ENCODE measurements around the gene CAPZB.

The CAPZB gene

GRCh38 chr1:19450811-19451515 lies 34.4 kb downstream of the CAPZB start:
- TF ChIP-seq CTCF (IDR thresholded peaks at IDR 0.05; ENCODE audit: low read depth, low read length): no peak
- DNase-seq (ENCODE audit: low read depth in 2 of 2): peak; percentile 92
- no peak overlapping the region for H3K4me3 ChIP-seq (replicated peaks in 1 of 2; ENCODE audit: low read depth in 2 of 2, low read length in 2 of 2)

GRCh38 chr1:19449454-19450228 lies 35.7 kb downstream of the CAPZB start:
- no peak for TF ChIP-seq CTCF (IDR thresholded peaks at IDR 0.05; ENCODE audit: low read depth, low read length)
- no peak overlapping the region for H3K4me3 ChIP-seq (replicated peaks in 1 of 2; ENCODE audit: low read depth in 2 of 2, low read length in 2 of 2)
- DNase-seq (ENCODE audit: low read depth in 2 of 2): no peak

- no peak for TF ChIP-seq CTCF (IDR thresholded peaks at IDR 0.05; ENCODE audit: low read depth, low read length)
- peak; percentile 90 to 93 for DNase-seq (ENCODE audit: low read depth in 2 of 2)
- H3K4me3 ChIP-seq (replicated peaks in 1 of 2; ENCODE audit: low read depth in 2 of 2, low read length in 2 of 2): no peak overlapping the region
Observed at GRCh38 chr1:19448491-19449439, 36.6 kb downstream of the CAPZB start.

- no peak overlapping the region for H3K4me3 ChIP-seq (replicated peaks in 1 of 2; ENCODE audit: low read depth in 2 of 2, low read length in 2 of 2)
Observed at GRCh38 chr1:19447550-19447949, 37.8 kb downstream of the CAPZB start.

GRCh38 chr1:19445417-19446342 lies 39.7 kb downstream of the CAPZB start:
- H3K4me3 ChIP-seq (replicated peaks in 1 of 2; ENCODE audit: low read depth in 2 of 2, low read length in 2 of 2): no peak overlapping the region
- DNase-seq (ENCODE audit: low read depth in 2 of 2): no peak
- peak; percentile 41 for TF ChIP-seq CTCF (IDR thresholded peaks at IDR 0.05; ENCODE audit: low read depth, low read length)

More at GRCh38 chr1:19447550-19447949, 37.8 kb downstream of the CAPZB start:
- no peak for TF ChIP-seq CTCF (IDR thresholded peaks at IDR 0.05; ENCODE audit: low read depth, low read length)
- no peak for DNase-seq (ENCODE audit: low read depth in 2 of 2)

Measured in cardiac fibroblast (primary cell).